Transverse colon (tissue), 3 donors: ENCODE measurements around the gene MRPL2.

Source experiments
- EP300 ChIP-seq: sonication (generic); formaldehyde crosslinking; IDR thresholded peaks from one replicate; pipeline ENCODE4 v1.6.1; 2017; ENCODE audit warnings: antibody characterized with exemption, low read depth
- POLR2A ChIP-seq: fragments of 450-650 bp; IDR thresholded peaks from one replicate; pipeline ENCODE4 v1.6.1; 2016; ENCODE audit warnings: antibody characterized with exemption, mild to moderate bottlenecking, moderate library complexity
- TF ChIP-seq, protein P1 (sequence below), 5 experiments: fragments of 200-600 bp in 3 of 5; fragments of 450-650 bp in 2 of 5; sonication (generic) in 3 of 5; IDR thresholded peaks; 1 replicate in 2 of 5; 2 replicates in 3 of 5; pipeline ENCODE4 v1.5.1; 2016 to 2017; ENCODE audit warnings: antibody characterized with exemption in 5 of 5, inconsistent platforms in 3 of 5, mild to moderate bottlenecking in 2 of 5, moderate library complexity in 1 of 5

DNA sequence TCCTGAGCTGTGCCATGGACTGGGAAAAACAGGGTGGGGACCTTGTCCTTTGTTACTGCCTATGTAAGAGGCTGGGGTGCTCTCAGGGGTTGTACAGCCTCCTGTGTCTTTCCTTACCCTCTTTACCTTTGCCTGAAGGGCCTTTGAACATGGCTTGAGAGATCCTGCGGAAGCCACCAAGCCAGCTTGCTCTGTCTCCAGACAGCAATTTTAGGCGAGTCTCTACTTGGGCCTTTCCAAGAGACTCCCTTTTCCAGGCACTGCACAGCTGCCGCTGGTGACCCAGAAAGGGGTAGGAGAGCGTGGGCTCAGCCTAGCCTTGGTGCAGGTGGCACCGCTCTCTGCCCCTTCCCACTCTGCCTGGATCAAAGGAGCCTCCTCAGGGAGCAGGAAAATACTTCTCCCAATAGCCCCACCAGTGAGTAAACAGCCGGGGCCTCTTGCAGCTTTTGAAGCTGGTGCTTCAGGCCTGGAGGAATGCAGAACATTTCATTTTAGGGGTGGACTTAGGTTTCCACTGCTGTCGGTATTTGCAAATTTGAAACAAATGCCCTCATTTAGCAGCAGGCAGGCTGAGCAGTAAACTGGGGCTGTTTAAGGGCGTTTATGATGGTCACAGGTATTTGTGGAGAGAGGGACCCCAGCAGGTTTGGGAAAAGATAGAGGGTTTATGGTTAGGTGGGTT is 30.8 kb upstream of the MRPL2 start:
- TF ChIP-seq, protein P1, sequence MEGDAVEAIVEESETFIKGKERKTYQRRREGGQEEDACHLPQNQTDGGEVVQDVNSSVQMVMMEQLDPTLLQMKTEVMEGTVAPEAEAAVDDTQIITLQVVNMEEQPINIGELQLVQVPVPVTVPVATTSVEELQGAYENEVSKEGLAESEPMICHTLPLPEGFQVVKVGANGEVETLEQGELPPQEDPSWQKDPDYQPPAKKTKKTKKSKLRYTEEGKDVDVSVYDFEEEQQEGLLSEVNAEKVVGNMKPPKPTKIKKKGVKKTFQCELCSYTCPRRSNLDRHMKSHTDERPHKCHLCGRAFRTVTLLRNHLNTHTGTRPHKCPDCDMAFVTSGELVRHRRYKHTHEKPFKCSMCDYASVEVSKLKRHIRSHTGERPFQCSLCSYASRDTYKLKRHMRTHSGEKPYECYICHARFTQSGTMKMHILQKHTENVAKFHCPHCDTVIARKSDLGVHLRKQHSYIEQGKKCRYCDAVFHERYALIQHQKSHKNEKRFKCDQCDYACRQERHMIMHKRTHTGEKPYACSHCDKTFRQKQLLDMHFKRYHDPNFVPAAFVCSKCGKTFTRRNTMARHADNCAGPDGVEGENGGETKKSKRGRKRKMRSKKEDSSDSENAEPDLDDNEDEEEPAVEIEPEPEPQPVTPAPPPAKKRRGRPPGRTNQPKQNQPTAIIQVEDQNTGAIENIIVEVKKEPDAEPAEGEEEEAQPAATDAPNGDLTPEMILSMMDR (IDR thresholded peaks at IDR 0.05): no peak
- TF ChIP-seq EP300 (no peak), POLR2A (no peak)
